Measurements from ENCODE around the gene UBXN7. TPM values are rescaled to one million over a fixed set of nuclear protein-coding genes. Genes with fewer than 3 reads are reported as not detected.
A peak's percentile ranks its signal among the peaks of the same experiment; 100 is the strongest.

UBXN7 gene
- total and polyA plus RNA-seq, 2 of the 13 experiments (the other 11 are each of a cell fraction or from before 2014, with no cell fraction given): 12.5 to 15.9 TPM

GRCh38 chr3:196321162-196321561 is 111.1 kb downstream of the UBXN7 start:
- Histone ChIP-seq H3K27me3 (ENCODE audit: control insufficient read depth in 1 of 2, insufficient read depth in 2 of 2, low read length in 2 of 2) (no peaks in the 10 kb centered on the region), H3K36me3 (replicated peaks in 1 of 2; ENCODE audit: control insufficient read depth in 1 of 2, insufficient read depth in 2 of 2, low read length in 2 of 2) (no peaks in the 10 kb centered on the region; a peak in 1 of 5 replicates), H3K27ac (ENCODE audit: extremely low read length, insufficient read depth, low read length) (no peak overlapping the region), H4K20me1 (ENCODE audit: insufficient read depth, low read length) (no peaks in the 10 kb centered on the region), H3K4me3 (replicated peaks in 1 of 3; ENCODE audit: insufficient read depth in 1 of 3, low read depth in 2 of 3, low read length in 3 of 3) (no peak overlapping the region), H2AFZ (ENCODE audit: low read length) (no peak overlapping the region), H3K4me1 (ENCODE audit: insufficient read depth, low read length) (peaks cover 31% of the 10 kb centered on the region), H3K9me3 (ENCODE audit: low read length) (no peaks in the 10 kb centered on the region), H3K79me2 (ENCODE audit: insufficient read depth, low read length) (no peaks in the 10 kb centered on the region), H3K4me2 (ENCODE audit: low read depth, low read length) (no peak overlapping the region), H3K9ac (ENCODE audit: insufficient read depth, low read depth, low read length) (no peak overlapping the region)
- no peak for ATAC-seq
- no TSS peak for BruUV-seq (replicated peaks)
- TF ChIP-seq ZBTB38 (CRISPR knock-in tag; IDR thresholded peaks at IDR 0.05) (peak; percentile 90), ZNF142 (CRISPR knock-in tag; IDR thresholded peaks at IDR 0.05) (peak; percentile 69; the same call in 1 of the 2 replicates), KDM4B (CRISPR knock-in tag; IDR thresholded peaks at IDR 0.05) (no peak)
- 91% methylated on average over 11 of the region's 11 CpGs for WGBS (ENCODE audit: low lambda C conversion rate)
- no peak for DNase-seq (ENCODE audit: low spot score)
- ChIA-PET POLR2A (no interaction called here), CTCF (ENCODE audit: low intra/inter-chr PET ratio, low total read pairs) (no interaction called here)
- intact Hi-C loops (cut with micrococcal nuclease; ENCODE audit: unreplicated experiment) (no loop called here), in situ Hi-C loops (cut with HindIII; ENCODE audit: extremely low pct_ligation_motif_present, low pct_unique_long_range_greater_than_20kb) (no loop called here)
- FAIRE-seq: no peak
